Stomach (tissue), 9 donors: ENCODE data around the gene MGAT5. TPM values are rescaled to one million over a fixed set of nuclear protein-coding genes. Genes with fewer than 3 reads are reported as not detected.

Experiments
- DNase-seq, 2 donors: peaks; one replicate each; pipeline versions ENCODE4 v3.0.0 to v3.0.0-alpha.2; 2013 to 2019
- H3K27ac ChIP-seq, 5 donors: fragments of 200-600 bp in 4 of 5; sonication (generic) in 4 of 5; one replicate each; pipeline ENCODE4 v1.5.1; 2013 to 2019; ENCODE audit warnings: mild to moderate bottlenecking in 1 of 5, moderate library complexity in 1 of 5
- H3K27me3 ChIP-seq, 3 donors: fragments of 200-600 bp; sonication (generic); one replicate each; pipeline ENCODE4 v1.5.1; 2017 to 2019; ENCODE audit warnings: mixed run types in 1 of 3
- H3K36me3 ChIP-seq, 4 donors: fragments of 200-600 bp; sonication (generic); 1 replicate in 3 of 4; 2 replicates in 1 of 4; pipeline ENCODE4 v1.5.1; 2016 to 2019
- H3K4me1 ChIP-seq, 4 donors: fragments of 200-600 bp; sonication (generic); one replicate each; pipeline ENCODE4 v1.5.1; 2016 to 2019
- H3K4me3 ChIP-seq, 4 donors: fragments of 200-600 bp; sonication (generic) in 3 of 4; one replicate each; pipeline ENCODE4 v1.5.1; 2016 to 2019; ENCODE audit warnings: mild to moderate bottlenecking in 1 of 4
- H3K9me3 ChIP-seq, 4 donors: fragments of 200-600 bp; sonication (generic); one replicate each; pipeline ENCODE4 v1.5.1; 2016 to 2019
- EP300 ChIP-seq: sonication (generic); formaldehyde crosslinking; IDR thresholded peaks from one replicate; pipeline ENCODE4 v1.6.1; 2017; ENCODE audit warnings: antibody characterized with exemption
- POLR2A ChIP-seq, 4 donors: fragments of 450-650 bp; IDR thresholded peaks; one replicate each; pipeline ENCODE4 v1.6.1; 2016; ENCODE audit warnings: antibody characterized with exemption in 4 of 4, control low read depth in 2 of 4, mild to moderate bottlenecking in 1 of 4, moderate library complexity in 1 of 4
- POLR2AphosphoS5 ChIP-seq, 3 donors: sonication (generic); formaldehyde crosslinking; IDR thresholded peaks; one replicate each; pipeline ENCODE4 v1.6.1; 2016; ENCODE audit warnings: antibody characterized with exemption in 3 of 3
- WGBS, 5 donors: extraction: QIAGEN DNeasy Blood & Tissue Kit in 3 of 5; methylation state at CpG; one replicate each; pipeline versions ENCODE4 v1.1.5 to v1.1.7; 2013 to 2018; 5-methylcytosine and 5-hydroxymethylcytosine counted together
- intact Hi-C: fragments of 100-400 bp; cut with DNase I; formaldehyde crosslinking; loops from one replicate; pipeline ENCODE4 v1.15.1; 2023; ENCODE audit warnings: low total_unique reads
- polyA plus RNA-seq, 3 donors: library from polyadenylated mRNA; stranded (reverse); fragments of 200-250 nt; gene quantifications; one replicate each; pipeline ENCODE4 v1.2.3, GENCODE V29; 2013
- total RNA-seq, 5 donors: library from RNA; depleted of rRNA; stranded (reverse); fragments of >200 nt; gene quantifications; one replicate each; pipeline versions ENCODE4 v1.1.0 to v1.2.3, GENCODE V29; 2014 to 2016
- TF ChIP-seq, protein P1 (sequence below), 7 experiments: fragments of 450-650 bp in 4 of 7; fragments of 200-600 bp in 3 of 7; sonication (generic) in 3 of 7; IDR thresholded peaks; one replicate each; pipeline ENCODE4 v1.5.1; 2016 to 2019; ENCODE audit warnings: antibody characterized with exemption in 7 of 7, control low read depth in 2 of 7, mild to moderate bottlenecking in 1 of 7
- donor health status: healthy with polysubstance abuse.
- donor health status: Bipolar disorder and iron deficiency.
- donor health status: healthy.

The MGAT5 gene
- total and polyA plus RNA-seq, 8 donors, result 3.9 to 125 (median 46.0) TPM

GRCh38 chr2:134491022-134491421 lies 237.2 kb downstream of the MGAT5 start:
- TF ChIP-seq POLR2AphosphoS5 (IDR thresholded peaks at IDR 0.05), result no peak
- no peak for TF ChIP-seq EP300
- TF ChIP-seq, protein P1, sequence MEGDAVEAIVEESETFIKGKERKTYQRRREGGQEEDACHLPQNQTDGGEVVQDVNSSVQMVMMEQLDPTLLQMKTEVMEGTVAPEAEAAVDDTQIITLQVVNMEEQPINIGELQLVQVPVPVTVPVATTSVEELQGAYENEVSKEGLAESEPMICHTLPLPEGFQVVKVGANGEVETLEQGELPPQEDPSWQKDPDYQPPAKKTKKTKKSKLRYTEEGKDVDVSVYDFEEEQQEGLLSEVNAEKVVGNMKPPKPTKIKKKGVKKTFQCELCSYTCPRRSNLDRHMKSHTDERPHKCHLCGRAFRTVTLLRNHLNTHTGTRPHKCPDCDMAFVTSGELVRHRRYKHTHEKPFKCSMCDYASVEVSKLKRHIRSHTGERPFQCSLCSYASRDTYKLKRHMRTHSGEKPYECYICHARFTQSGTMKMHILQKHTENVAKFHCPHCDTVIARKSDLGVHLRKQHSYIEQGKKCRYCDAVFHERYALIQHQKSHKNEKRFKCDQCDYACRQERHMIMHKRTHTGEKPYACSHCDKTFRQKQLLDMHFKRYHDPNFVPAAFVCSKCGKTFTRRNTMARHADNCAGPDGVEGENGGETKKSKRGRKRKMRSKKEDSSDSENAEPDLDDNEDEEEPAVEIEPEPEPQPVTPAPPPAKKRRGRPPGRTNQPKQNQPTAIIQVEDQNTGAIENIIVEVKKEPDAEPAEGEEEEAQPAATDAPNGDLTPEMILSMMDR (IDR thresholded peaks at IDR 0.05), result no peak
- no peak for TF ChIP-seq POLR2A (IDR thresholded peaks at IDR 0.05)
- Histone ChIP-seq H3K27ac (no peak overlapping the region), H3K27me3 (peaks cover 0 to 3% (median 0%) of the 10 kb centered on the region in 3 donors), H3K4me3 (no peak overlapping the region), H3K9me3 (no peaks in the 10 kb centered on the region), H3K36me3 (no peaks in the 10 kb centered on the region), H3K4me1 (peaks cover 0 to 6% (median 0%) of the 10 kb centered on the region in 4 donors)
- no peak for DNase-seq
- WGBS, 5 donors, result 87 to 93% (median 91%) methylated on average over 4 of the region's 4 CpGs
- intact Hi-C loops, result no loop called here

DNA sequence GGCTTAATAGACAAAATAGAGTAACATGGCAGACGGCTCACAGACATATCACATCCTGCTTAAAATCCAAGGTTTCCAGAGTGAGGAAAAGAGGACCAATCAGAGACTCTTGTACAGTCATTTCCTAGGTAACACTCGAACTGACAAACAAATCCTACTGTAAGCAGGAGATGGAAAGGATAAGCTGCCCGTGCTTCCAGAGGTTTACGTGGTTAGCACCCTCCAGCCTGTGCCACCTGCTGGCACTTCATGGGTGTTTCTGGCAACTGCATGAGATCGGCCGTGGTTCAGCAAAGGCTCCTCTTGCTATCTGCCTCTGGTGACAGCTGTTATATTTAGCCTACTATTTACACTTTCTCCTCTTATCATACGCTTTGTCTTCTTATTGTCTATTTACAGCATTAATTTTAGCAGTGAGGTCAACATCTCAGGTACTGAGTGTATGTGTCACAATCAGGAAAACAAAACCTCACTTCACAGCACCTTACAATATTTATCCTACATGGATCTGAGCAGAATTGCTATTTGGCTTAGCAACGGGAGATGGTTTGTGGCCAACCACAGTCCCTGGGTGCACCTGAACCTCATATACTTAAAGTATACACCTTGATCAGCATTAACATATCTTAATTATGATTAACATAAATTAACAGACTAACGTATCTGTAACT lies 238.0 kb downstream of the MGAT5 start:
- H3K27ac ChIP-seq, result no peak overlapping the region
- intact Hi-C loops, result no loop called here
- peak in 1 of 3 donors; percentile 15 for TF ChIP-seq POLR2AphosphoS5 (IDR thresholded peaks at IDR 0.05)
- TF ChIP-seq POLR2A (IDR thresholded peaks at IDR 0.05), result no peak
- TF ChIP-seq, protein P1 (IDR thresholded peaks at IDR 0.05), result peak in 1 of 7 experiments; percentile 29

GRCh38 chr2:134493797-134494196 lies 239.9 kb downstream of the MGAT5 start:
- no peak for DNase-seq
- intact Hi-C loops, result no loop called here
- TF ChIP-seq EP300, result no peak
- no peak for TF ChIP-seq POLR2AphosphoS5 (IDR thresholded peaks at IDR 0.05)
- TF ChIP-seq, protein P1 (IDR thresholded peaks at IDR 0.05), result no peak
- no peak for TF ChIP-seq POLR2A (IDR thresholded peaks at IDR 0.05)
- H3K27ac ChIP-seq, result no peak overlapping the region
- no peaks in the 10 kb centered on the region for H3K36me3 ChIP-seq
- WGBS, 5 donors, result 83 to 97% (median 91%) methylated on average over 4 of the region's 4 CpGs
- H3K9me3 ChIP-seq, result no peaks in the 10 kb centered on the region
- H3K4me3 ChIP-seq, result no peak overlapping the region
- H3K4me1 ChIP-seq, result peaks cover 0 to 6% (median 0%) of the 10 kb centered on the region in 4 donors
- peaks cover 0 to 3% (median 0%) of the 10 kb centered on the region in 3 donors for H3K27me3 ChIP-seq

More for the DNA sequence above, 238.0 kb downstream of the MGAT5 start:
- H3K27me3 ChIP-seq, result peaks cover 0 to 3% (median 0%) of the 10 kb centered on the region in 3 donors
- H3K9me3 ChIP-seq, result no peaks in the 10 kb centered on the region
- no peaks in the 10 kb centered on the region for H3K36me3 ChIP-seq
- H3K4me3 ChIP-seq, result no peak overlapping the region
- DNase-seq, result peak; percentile 50 to 74
- WGBS, 5 donors, result 19 to 31% (median 21%) methylated on average over 9 of the region's 9 CpGs
- H3K4me1 ChIP-seq, result peaks cover 0 to 6% (median 0%) of the 10 kb centered on the region in 4 donors

GRCh38 chr2:134498654-134499053 lies 244.8 kb downstream of the MGAT5 start:
- Histone ChIP-seq H3K4me1 (no peaks in the 10 kb centered on the region), H3K36me3 (no peaks in the 10 kb centered on the region), H3K27me3 (no peaks in the 10 kb centered on the region), H3K4me3 (no peak overlapping the region), H3K9me3 (no peaks in the 10 kb centered on the region), H3K27ac (no peak overlapping the region)
- TF ChIP-seq EP300 (no peak), POLR2A (IDR thresholded peaks at IDR 0.05) (no peak), POLR2AphosphoS5 (IDR thresholded peaks at IDR 0.05) (no peak)
- TF ChIP-seq, protein P1 (IDR thresholded peaks at IDR 0.05), result no peak
- WGBS, 5 donors, result 81 to 90% (median 85%) methylated on average over 6 to 7 of the region's 7 CpGs
- DNase-seq, result no peak
- intact Hi-C loops, result no loop called here
